WTC11 (cell line): ENCODE results near the gene KIAA0408. TPM values are rescaled to one million over a fixed set of nuclear protein-coding genes. Genes with fewer than 3 reads are reported as not detected.

Source experiments
- ATAC-seq: fragments of 200-7000 bp; cut with Tn5 transposase; 2 replicates; pipeline ENCODE4 v1.10.0; 2021; ENCODE audit warnings: mild to moderate bottlenecking, moderate library complexity
- CTCF ChIA-PET: fragments of 300-600 bp; sonication (Branson Sonifier 250); formaldehyde crosslinking; loops from one replicate; lab custom pipeline; 2021; ENCODE audit warnings: antibody characterized with exemption; lab: Charles Lee
- POLR2A ChIA-PET: fragments of 350-600 bp; sonication (Branson Sonifier 250); formaldehyde crosslinking; loops from one replicate; lab custom pipeline; 2021; ENCODE audit warnings: antibody characterized with exemption; lab: Charles Lee
- DNase-seq: peaks from one replicate; pipeline ENCODE4 v3.0.0; 2021; ENCODE audit warnings: low spot score
- H3K27ac Mint-ChIP-seq: 2 replicates; pipeline ENCODE4 v1.8.0; 2021; ENCODE audit warnings: mixed read lengths
- H3K27me3 Mint-ChIP-seq: 2 replicates; pipeline ENCODE4 v1.8.0; 2021; ENCODE audit warnings: low read depth, mild to moderate bottlenecking, moderate library complexity, mixed read lengths
- H3K36me3 Mint-ChIP-seq: 2 replicates; pipeline ENCODE4 v1.8.0; 2021; ENCODE audit warnings: mixed read lengths
- H3K4me1 Mint-ChIP-seq: 2 replicates; pipeline ENCODE4 v1.8.0; 2022; ENCODE audit warnings: mixed read lengths
- H3K4me3 Mint-ChIP-seq: 2 replicates; pipeline ENCODE4 v1.8.0; 2021; ENCODE audit warnings: mild to moderate bottlenecking, moderate library complexity, mixed read lengths
- H3K9me3 Mint-ChIP-seq: 2 replicates; pipeline ENCODE4 v1.8.0; 2021; ENCODE audit warnings: mixed read lengths
- AR ChIP-seq: fragments of 250-450 bp; sonication (Bioruptor Pico); IDR thresholded peaks from 2 replicates; pipeline ENCODE4 v1.9.0; 2021; ENCODE audit warnings: mild to moderate bottlenecking
- CDX4 ChIP-seq: fragments of 250-450 bp; sonication (Bioruptor Pico); IDR thresholded peaks from 2 replicates; pipeline ENCODE4 v1.9.0; 2021; ENCODE audit warnings: moderate library complexity, mild to moderate bottlenecking, inconsistent platforms, borderline replicate concordance
- FOXP4 ChIP-seq: sonication (generic); formaldehyde crosslinking; IDR thresholded peaks from 2 replicates; pipeline ENCODE4 v1.8.0; 2022; ENCODE audit warnings: mild to moderate bottlenecking, missing genetic modification reagents
- GABPB1 ChIP-seq: sonication (generic); formaldehyde crosslinking; IDR thresholded peaks from 2 replicates; pipeline ENCODE4 v1.8.1; 2023; ENCODE audit warnings: mild to moderate bottlenecking, missing genetic modification reagents
- MYBL2 ChIP-seq: sonication (generic); formaldehyde crosslinking; IDR thresholded peaks from 2 replicates; pipeline ENCODE4 v1.8.1; 2023; ENCODE audit warnings: mild to moderate bottlenecking, moderate library complexity, missing genetic modification reagents
- NFE2L1 ChIP-seq: sonication (generic); formaldehyde crosslinking; IDR thresholded peaks from 2 replicates; pipeline ENCODE4 v1.8.1; 2023; ENCODE audit warnings: missing genetic modification reagents
- SP1 ChIP-seq: sonication (generic); formaldehyde crosslinking; conservative IDR thresholded peaks from 2 replicates; pipeline ENCODE4 v1.8.1; 2022; ENCODE audit warnings: missing genetic modification reagents
- TP53 ChIP-seq: sonication (generic); formaldehyde crosslinking; IDR thresholded peaks from 2 replicates; pipeline ENCODE4 v1.8.1; 2023; ENCODE audit warnings: mild to moderate bottlenecking, missing genetic modification reagents
- ZMAT4 ChIP-seq: fragments of 250-450 bp; sonication (Bioruptor Pico); IDR thresholded peaks from 2 replicates; pipeline ENCODE4 v1.9.0; 2021; ENCODE audit warnings: mild to moderate bottlenecking
- ZNF121 ChIP-seq: sonication (generic); formaldehyde crosslinking; IDR thresholded peaks from 2 replicates; pipeline ENCODE4 v1.8.0; 2023; ENCODE audit warnings: missing genetic modification reagents
- ZNF138 ChIP-seq: sonication (generic); formaldehyde crosslinking; conservative IDR thresholded peaks from 2 replicates; pipeline ENCODE4 v1.8.1; 2022; ENCODE audit warnings: mild to moderate bottlenecking, moderate library complexity, missing genetic modification reagents
- ZNF263 ChIP-seq: sonication (generic); formaldehyde crosslinking; IDR thresholded peaks from 2 replicates; pipeline ENCODE4 v1.8.1; 2022; ENCODE audit warnings: low read depth, mild to moderate bottlenecking, moderate library complexity, missing genetic modification reagents
- ZNF396 ChIP-seq: fragments of 250-450 bp; sonication (Bioruptor Pico); IDR thresholded peaks from 2 replicates; pipeline ENCODE4 v1.8.0; 2021; ENCODE audit warnings: mild to moderate bottlenecking, moderate library complexity, borderline replicate concordance
- total RNA-seq: library from RNA; stranded (reverse); gene quantifications from 3 replicates; pipeline ENCODE4 v1.2.3, GENCODE V29; 2021
- TF ChIP-seq, protein P1 (sequence below): sonication (generic); formaldehyde crosslinking; IDR thresholded peaks from 2 replicates; pipeline ENCODE4 v1.8.1; 2022; ENCODE audit warnings: mild to moderate bottlenecking, missing genetic modification reagents, moderate library complexity, borderline replicate concordance
- TF ChIP-seq, protein P2 (sequence below): sonication (generic); formaldehyde crosslinking; IDR thresholded peaks from 2 replicates; pipeline ENCODE4 v1.8.1; 2023; ENCODE audit warnings: mild to moderate bottlenecking, missing genetic modification reagents, moderate library complexity
- TF ChIP-seq, protein P3 (sequence below): sonication (generic); formaldehyde crosslinking; IDR thresholded peaks from 2 replicates; pipeline ENCODE4 v1.8.0; 2022; ENCODE audit warnings: missing genetic modification reagents

Gene KIAA0408
- total RNA-seq, 1 experiment from 2014 or later = 12.2 TPM

DNA sequence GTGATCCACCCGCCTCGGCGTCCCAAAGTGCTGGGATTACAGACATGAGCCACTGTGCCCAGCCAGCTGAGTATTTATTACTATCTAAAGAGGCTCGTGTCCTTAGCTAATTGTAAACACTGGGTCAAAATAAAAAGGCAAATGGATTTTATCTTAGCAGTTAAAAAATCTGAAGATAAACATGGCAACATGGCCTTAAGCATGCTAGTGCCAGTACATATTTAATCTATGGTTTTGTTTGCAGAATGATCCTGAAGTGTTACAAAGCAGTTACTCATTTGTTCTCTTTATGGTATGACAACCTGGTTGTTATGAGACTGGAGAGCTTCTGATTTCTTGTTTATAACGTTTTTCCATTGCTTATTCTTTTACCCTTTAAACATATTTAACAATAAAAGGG, 3.9 kb upstream of the KIAA0408 start (continued):
- TF ChIP-seq ZMAT4 (CRISPR knock-in tag) (no peak), NFE2L1 (CRISPR knock-in tag) (no peak), GABPB1 (no peak), ZNF121 (CRISPR knock-in tag) (no peak)
- TF ChIP-seq, all 79 proteins: peak for 0

DNA sequence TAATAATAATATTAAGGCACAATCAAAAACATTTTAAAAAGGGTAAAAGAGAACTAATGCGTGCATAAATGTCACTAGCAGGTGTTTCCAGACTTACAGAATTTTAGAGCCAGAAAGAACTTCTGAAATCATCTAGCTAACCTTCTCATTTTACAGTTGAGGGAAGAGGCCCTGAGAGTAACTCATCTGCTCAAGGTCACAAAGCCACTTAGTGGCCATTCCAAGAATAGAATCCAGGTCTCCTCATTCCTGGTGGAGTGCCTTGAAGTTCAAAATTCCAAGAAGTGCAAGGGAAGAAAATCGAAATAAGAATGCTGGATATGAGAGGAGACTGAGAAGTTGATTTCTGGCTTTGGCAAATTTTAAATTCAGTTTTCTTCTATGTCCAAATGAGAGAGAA, 3.2 kb upstream of the KIAA0408 start:
- no peak for ATAC-seq

More for the DNA sequence above, 3.2 kb upstream of the KIAA0408 start:
- ChIA-PET CTCF (interaction anchor here (0.5 to 4.6 kb wide), 5 partner anchors 42 to 121 kb away, joined by 3 to 55 read pairs (median 4); no protein-coding TSS in a partner anchor), POLR2A (no interaction called here)
- Mint-ChIP-seq H3K27ac (no peak overlapping the region; the same call in 1 of the 2 replicates), H3K27me3 (no peaks in the 10 kb centered on the region), H3K4me1 (peaks cover 52% of the 10 kb centered on the region), H3K4me3 (no peak overlapping the region), H3K9me3 (no peaks in the 10 kb centered on the region), H3K36me3 (no peaks in the 10 kb centered on the region)
- TF ChIP-seq, protein P1, sequence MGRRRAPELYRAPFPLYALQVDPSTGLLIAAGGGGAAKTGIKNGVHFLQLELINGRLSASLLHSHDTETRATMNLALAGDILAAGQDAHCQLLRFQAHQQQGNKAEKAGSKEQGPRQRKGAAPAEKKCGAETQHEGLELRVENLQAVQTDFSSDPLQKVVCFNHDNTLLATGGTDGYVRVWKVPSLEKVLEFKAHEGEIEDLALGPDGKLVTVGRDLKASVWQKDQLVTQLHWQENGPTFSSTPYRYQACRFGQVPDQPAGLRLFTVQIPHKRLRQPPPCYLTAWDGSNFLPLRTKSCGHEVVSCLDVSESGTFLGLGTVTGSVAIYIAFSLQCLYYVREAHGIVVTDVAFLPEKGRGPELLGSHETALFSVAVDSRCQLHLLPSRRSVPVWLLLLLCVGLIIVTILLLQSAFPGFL (CRISPR knock-in tag) = no peak
- TF ChIP-seq, protein P2, sequence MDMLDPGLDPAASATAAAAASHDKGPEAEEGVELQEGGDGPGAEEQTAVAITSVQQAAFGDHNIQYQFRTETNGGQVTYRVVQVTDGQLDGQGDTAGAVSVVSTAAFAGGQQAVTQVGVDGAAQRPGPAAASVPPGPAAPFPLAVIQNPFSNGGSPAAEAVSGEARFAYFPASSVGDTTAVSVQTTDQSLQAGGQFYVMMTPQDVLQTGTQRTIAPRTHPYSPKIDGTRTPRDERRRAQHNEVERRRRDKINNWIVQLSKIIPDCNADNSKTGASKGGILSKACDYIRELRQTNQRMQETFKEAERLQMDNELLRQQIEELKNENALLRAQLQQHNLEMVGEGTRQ (CRISPR knock-in tag) = no peak
- TF ChIP-seq AR (CRISPR knock-in tag) (no peak), ZNF263 (CRISPR knock-in tag) (no peak), SP1 (CRISPR knock-in tag) (no peak), TP53 (CRISPR knock-in tag) (no peak), CDX4 (no peak), ZNF138 (CRISPR knock-in tag) (no peak), FOXP4 (CRISPR knock-in tag) (no peak), NFE2L1 (CRISPR knock-in tag) (no peak), MYBL2 (CRISPR knock-in tag) (no peak), ZNF396 (CRISPR knock-in tag) (no peak)
- TF ChIP-seq, protein P3, sequence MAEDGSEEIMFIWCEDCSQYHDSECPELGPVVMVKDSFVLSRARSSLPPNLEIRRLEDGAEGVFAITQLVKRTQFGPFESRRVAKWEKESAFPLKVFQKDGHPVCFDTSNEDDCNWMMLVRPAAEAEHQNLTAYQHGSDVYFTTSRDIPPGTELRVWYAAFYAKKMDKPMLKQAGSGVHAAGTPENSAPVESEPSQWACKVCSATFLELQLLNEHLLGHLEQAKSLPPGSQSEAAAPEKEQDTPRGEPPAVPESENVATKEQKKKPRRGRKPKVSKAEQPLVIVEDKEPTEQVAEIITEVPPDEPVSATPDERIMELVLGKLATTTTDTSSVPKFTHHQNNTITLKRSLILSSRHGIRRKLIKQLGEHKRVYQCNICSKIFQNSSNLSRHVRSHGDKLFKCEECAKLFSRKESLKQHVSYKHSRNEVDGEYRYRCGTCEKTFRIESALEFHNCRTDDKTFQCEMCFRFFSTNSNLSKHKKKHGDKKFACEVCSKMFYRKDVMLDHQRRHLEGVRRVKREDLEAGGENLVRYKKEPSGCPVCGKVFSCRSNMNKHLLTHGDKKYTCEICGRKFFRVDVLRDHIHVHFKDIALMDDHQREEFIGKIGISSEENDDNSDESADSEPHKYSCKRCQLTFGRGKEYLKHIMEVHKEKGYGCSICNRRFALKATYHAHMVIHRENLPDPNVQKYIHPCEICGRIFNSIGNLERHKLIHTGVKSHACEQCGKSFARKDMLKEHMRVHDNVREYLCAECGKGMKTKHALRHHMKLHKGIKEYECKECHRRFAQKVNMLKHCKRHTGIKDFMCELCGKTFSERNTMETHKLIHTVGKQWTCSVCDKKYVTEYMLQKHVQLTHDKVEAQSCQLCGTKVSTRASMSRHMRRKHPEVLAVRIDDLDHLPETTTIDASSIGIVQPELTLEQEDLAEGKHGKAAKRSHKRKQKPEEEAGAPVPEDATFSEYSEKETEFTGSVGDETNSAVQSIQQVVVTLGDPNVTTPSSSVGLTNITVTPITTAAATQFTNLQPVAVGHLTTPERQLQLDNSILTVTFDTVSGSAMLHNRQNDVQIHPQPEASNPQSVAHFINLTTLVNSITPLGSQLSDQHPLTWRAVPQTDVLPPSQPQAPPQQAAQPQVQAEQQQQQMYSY (CRISPR knock-in tag) = no peak
- DNase-seq = no peak
